ENCODE results near the gene MED13L.

- no peak for TF ChIP-seq CTCF (conservative IDR thresholded peaks at IDR 0.05 in 1 of 2, IDR thresholded peaks at IDR 0.05 in 1 of 2; ENCODE audit: low read depth in 1 of 2, low read length in 2 of 2)
- TF ChIP-seq EZH2 (IDR thresholded peaks at IDR 0.05; ENCODE audit: low read length, missing control alignments), result no peak
These were observed 148.7 kb downstream of the MED13L start for GRCh38 chr12:116128779-116129178.
